ENCODE results near the gene ZNF215. TPM values are rescaled to one million over a fixed set of nuclear protein-coding genes. Genes with fewer than 3 reads are reported as not detected.

The ZNF215 gene
- total and polyA plus RNA-seq, 2 experiments from 2014 or later, result 0.86 to 1.6 TPM

DNA sequence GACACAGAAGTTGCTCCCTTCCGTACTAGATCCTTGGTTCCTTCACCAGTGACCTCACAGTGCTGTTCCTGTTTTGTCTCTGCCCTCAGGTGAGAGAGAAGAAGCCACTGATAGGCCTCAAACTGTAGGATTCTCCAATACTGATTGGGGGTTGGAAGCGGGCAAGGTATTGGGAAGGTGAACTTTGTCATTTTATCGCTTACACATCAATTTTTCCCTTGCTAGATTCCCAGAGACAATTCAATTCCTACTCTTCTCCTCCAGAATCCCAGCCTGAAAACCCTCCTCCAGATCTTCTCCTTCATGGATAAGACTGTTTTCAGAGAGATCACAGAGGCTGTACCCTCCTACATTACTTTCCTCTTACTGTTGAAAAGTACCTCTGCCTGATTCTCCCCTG lies 14.8 kb upstream of the ZNF215 start:
- Histone ChIP-seq H3K4me3 (no peak overlapping the region), H3K4me1 (ENCODE audit: low read depth) (no peaks in the 10 kb centered on the region), H3K27ac (no peak overlapping the region), H3K27me3 (no peaks in the 10 kb centered on the region), H3K36me3 (no peaks in the 10 kb centered on the region), H3K9me3 (ENCODE audit: low read depth) (no peaks in the 10 kb centered on the region)
- DNase-seq (ENCODE audit: low read depth in 1 of 2, low spot score in 1 of 2), result no peak
- TF ChIP-seq, protein P1, sequence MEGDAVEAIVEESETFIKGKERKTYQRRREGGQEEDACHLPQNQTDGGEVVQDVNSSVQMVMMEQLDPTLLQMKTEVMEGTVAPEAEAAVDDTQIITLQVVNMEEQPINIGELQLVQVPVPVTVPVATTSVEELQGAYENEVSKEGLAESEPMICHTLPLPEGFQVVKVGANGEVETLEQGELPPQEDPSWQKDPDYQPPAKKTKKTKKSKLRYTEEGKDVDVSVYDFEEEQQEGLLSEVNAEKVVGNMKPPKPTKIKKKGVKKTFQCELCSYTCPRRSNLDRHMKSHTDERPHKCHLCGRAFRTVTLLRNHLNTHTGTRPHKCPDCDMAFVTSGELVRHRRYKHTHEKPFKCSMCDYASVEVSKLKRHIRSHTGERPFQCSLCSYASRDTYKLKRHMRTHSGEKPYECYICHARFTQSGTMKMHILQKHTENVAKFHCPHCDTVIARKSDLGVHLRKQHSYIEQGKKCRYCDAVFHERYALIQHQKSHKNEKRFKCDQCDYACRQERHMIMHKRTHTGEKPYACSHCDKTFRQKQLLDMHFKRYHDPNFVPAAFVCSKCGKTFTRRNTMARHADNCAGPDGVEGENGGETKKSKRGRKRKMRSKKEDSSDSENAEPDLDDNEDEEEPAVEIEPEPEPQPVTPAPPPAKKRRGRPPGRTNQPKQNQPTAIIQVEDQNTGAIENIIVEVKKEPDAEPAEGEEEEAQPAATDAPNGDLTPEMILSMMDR (IDR thresholded peaks at IDR 0.05; ENCODE audit: low read depth, low read length), result no peak

DNA sequence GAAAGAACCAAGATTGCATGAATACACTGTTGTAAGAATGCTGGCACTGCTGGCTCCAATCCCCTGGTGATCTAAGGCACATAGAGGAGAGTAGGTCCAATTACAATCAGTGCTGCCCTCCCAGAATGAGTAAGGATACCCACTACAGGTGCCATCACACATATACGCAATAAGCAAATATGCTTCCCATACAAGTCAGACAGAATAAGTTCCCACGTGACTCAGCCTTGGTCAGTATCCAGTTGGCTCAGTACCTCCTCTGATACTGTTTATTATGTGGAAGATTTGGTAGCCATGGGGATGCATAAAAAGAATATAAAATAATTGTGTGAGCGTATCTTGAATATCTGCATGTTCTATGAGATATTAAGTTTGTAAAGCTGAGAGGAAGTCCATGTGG lies 14.3 kb upstream of the ZNF215 start:
- Histone ChIP-seq H3K36me3 (no peaks in the 10 kb centered on the region), H3K4me3 (no peak overlapping the region), H3K27me3 (no peaks in the 10 kb centered on the region), H3K4me1 (ENCODE audit: low read depth) (no peaks in the 10 kb centered on the region), H3K9me3 (ENCODE audit: low read depth) (no peaks in the 10 kb centered on the region), H3K27ac (no peak overlapping the region)
- DNase-seq (ENCODE audit: low read depth in 1 of 2, low spot score in 1 of 2), result peak in 1 of 2 donors; percentile 45
- TF ChIP-seq, protein P1 (IDR thresholded peaks at IDR 0.05; ENCODE audit: low read depth, low read length), result no peak

DNA sequence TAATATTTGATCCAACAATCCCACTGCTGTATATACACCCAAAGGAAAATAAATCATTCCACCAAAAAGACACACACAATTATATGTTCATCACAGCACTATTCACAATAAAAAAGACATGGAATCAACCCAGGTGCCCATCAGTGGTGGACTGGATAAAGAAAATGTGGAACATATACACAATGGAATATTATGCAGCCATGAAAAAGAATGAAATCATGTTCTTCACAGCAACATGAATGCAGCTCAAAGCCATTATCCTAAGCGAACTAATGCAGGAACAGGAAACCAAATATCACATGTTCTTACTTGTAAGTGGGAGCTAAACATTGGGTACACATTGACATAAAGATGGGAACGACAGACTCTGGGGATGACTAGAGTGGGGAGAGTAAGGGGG lies 6.5 kb upstream of the ZNF215 start:
- Histone ChIP-seq H3K4me1 (ENCODE audit: low read depth) (no peaks in the 10 kb centered on the region), H3K4me3 (no peak overlapping the region), H3K27me3 (no peaks in the 10 kb centered on the region), H3K27ac (no peak overlapping the region), H3K9me3 (ENCODE audit: low read depth) (no peaks in the 10 kb centered on the region), H3K36me3 (no peaks in the 10 kb centered on the region)
- DNase-seq (ENCODE audit: low read depth in 1 of 2, low spot score in 1 of 2), result no peak
- TF ChIP-seq, protein P1 (IDR thresholded peaks at IDR 0.05; ENCODE audit: low read depth, low read length), result no peak

DNA sequence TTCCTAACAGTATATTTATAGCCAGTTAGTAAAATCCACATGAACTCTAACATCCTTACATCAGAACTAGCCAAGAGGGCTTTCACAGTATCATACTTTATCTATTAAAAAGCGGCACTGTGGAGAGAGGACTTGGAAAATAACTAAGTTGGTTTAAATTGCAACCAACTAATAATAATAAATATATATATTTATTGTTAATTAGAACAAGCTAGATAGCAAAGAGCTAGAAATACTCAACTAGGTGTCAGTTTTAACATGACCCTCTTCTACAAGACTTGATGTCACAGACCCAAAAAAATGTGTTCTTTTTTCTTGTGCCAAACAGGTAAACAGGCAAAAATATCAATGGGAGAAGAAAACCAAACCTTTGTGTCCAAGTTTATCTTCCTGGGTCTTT lies 5.5 kb upstream of the ZNF215 start, which contains the start of gene OR2D3:
Gene OR2D3, plus strand, starts transcription at position 301 of the 400 bp plus-strand sequence. Its CDS starts 0 bp downstream, at position 301.
- Histone ChIP-seq H3K4me1 (ENCODE audit: low read depth) (no peaks in the 10 kb centered on the region), H3K4me3 (no peak within 1 kb of the TSS), H3K9me3 (ENCODE audit: low read depth) (no peaks in the 10 kb centered on the region), H3K36me3 (no peaks in the 10 kb centered on the region), H3K27ac (no peak within 1 kb of the TSS), H3K27me3 (no peaks in the 10 kb centered on the region)
- no peak for DNase-seq (ENCODE audit: low read depth in 1 of 2, low spot score in 1 of 2)
- TF ChIP-seq, protein P1 (IDR thresholded peaks at IDR 0.05; ENCODE audit: low read depth, low read length), result no peak

DNA sequence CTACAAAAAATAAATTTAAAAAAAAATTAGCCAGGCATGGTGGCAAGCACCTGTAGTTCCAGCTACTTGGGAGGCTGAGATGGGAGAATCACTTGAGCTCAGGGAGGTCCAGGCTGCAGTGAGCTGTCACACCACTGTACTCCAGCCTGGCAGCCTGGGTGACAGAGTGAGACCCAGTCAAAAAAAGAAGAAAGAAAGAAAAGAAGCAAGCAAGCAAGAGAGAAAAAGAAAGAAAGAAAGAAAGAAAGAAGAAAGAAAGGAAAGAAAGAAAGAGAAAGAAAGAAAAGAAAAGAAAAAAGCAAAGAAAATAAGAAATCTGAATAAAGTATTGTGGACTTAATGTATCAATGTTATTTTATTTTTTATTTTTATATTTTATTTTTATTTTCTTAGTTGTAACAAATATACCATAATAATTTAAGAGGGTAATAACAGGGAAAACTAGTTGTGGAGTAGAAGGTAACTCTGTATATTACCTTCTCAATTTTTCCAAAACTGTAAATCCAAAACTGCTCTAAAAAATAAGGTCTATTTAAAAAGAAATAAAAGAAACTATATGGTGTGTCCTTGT lies 1.1 kb upstream of the ZNF215 start:
- no peak overlapping the region for H3K4me3 ChIP-seq
- TF ChIP-seq, protein P1 (IDR thresholded peaks at IDR 0.05; ENCODE audit: low read depth, low read length), result no peak
- no peak overlapping the region for H3K27ac ChIP-seq
- no peaks in the 10 kb centered on the region for H3K9me3 ChIP-seq (ENCODE audit: low read depth)
- H3K4me1 ChIP-seq (ENCODE audit: low read depth), result peaks cover 8% of the 10 kb centered on the region
- no peak for DNase-seq (ENCODE audit: low read depth in 1 of 2, low spot score in 1 of 2)
- no peaks in the 10 kb centered on the region for H3K36me3 ChIP-seq
- H3K27me3 ChIP-seq, result no peaks in the 10 kb centered on the region

Measured in cardiac muscle cell (in vitro differentiated cells and primary cell).